Upper lobe of left lung (tissue), 4 donors: ENCODE data around the gene OSBPL3.

ENCODE experiments used
- CTCF ChIP-seq, 6 experiments: fragments of 450-650 bp in 4 of 6; fragments of 200-600 bp in 2 of 6; sonication (generic) in 2 of 6; IDR thresholded peaks; one replicate each; pipeline ENCODE4 v1.5.1; 2016 to 2019; ENCODE audit warnings: antibody characterized with exemption in 6 of 6
- EP300 ChIP-seq, 4 donors: sonication (generic); formaldehyde crosslinking; IDR thresholded peaks; one replicate each; pipeline ENCODE4 v1.5.1; 2017; ENCODE audit warnings: antibody characterized with exemption in 4 of 4, control low read depth in 2 of 4
- POLR2A ChIP-seq, 4 donors: fragments of 450-650 bp; IDR thresholded peaks; one replicate each; pipeline ENCODE4 v1.5.1; 2016 to 2017; ENCODE audit warnings: antibody characterized with exemption in 4 of 4, mild to moderate bottlenecking in 2 of 4

- no peak for TF ChIP-seq POLR2A (IDR thresholded peaks at IDR 0.05)
- no peak for TF ChIP-seq CTCF (IDR thresholded peaks at IDR 0.05)
- TF ChIP-seq EP300 (IDR thresholded peaks at IDR 0.05): no peak
These were observed 190.9 kb downstream of the OSBPL3 start for GRCh38 chr7:24788961-24789576.
